PFSK-1 (cell line): ENCODE data around the gene DYDC2.

ENCODE experiments used
- FOXP2 ChIP-seq: optimal IDR thresholded peaks from 2 replicates; pipeline ENCODE3; 2011; ENCODE audit warnings: borderline replicate concordance, control low read depth, inconsistent platforms; ENCODE audit not compliant: insufficient read depth; ENCODE audit errors: extremely low read length, extremely low read depth
- POLR2AphosphoS5 ChIP-seq: IDR thresholded peaks from 2 replicates; pipeline ENCODE4 v1.6.1; 2012; ENCODE audit warnings: low read depth, mild to moderate bottlenecking, control low read depth, low read length, moderate library complexity
- REST ChIP-seq, 2 experiments: IDR thresholded peaks; 2 replicates each; pipeline versions ENCODE4 v1.6.1 to v1.8.0; 2011 to 2012; ENCODE audit warnings: low read depth in 2 of 2, low read length in 2 of 2, control low read depth in 1 of 2, inconsistent platforms in 1 of 2, mild to moderate bottlenecking in 1 of 2, moderate library complexity in 1 of 2; ENCODE audit not compliant: insufficient read depth in 1 of 2
- SIN3A ChIP-seq: IDR thresholded peaks from 2 replicates; pipeline ENCODE4 v1.6.1; 2012; ENCODE audit warnings: mild to moderate bottlenecking, low read length, moderate library complexity, borderline replicate concordance; ENCODE audit not compliant: insufficient read depth
- TAF1 ChIP-seq: IDR thresholded peaks from 2 replicates; pipeline ENCODE4 v1.6.1; 2012; ENCODE audit warnings: low read length, control low read depth, borderline replicate concordance; ENCODE audit not compliant: insufficient read depth

- TF ChIP-seq SIN3A, result no peak
- no peak for TF ChIP-seq TAF1
- TF ChIP-seq REST (IDR thresholded peaks at IDR 0.05; ENCODE audit: insufficient read depth in 1 of 2, low read depth in 2 of 2, low read length in 2 of 2), result no peak
- no peak for TF ChIP-seq POLR2AphosphoS5
- no peak for TF ChIP-seq FOXP2
Measured at GRCh38 chr10:80379701-80380100, 23.1 kb downstream of the DYDC2 start.
